GM12873 (cell line): Measurements from ENCODE around the gene SKIC8.

Experiments
- TF ChIP-seq, protein P1 (sequence below): IDR thresholded peaks from 2 replicates; pipeline ENCODE4 v1.5.1; 2012; ENCODE audit warnings: low read depth, mild to moderate bottlenecking, moderate library complexity, low read length, control low read depth; ENCODE audit not compliant: insufficient read depth; ENCODE audit errors: missing control alignments

SKIC8 gene

GRCh38 chr15:78302579-78303312, 3.3 kb upstream of the SKIC8 start:
- TF ChIP-seq, protein P1, sequence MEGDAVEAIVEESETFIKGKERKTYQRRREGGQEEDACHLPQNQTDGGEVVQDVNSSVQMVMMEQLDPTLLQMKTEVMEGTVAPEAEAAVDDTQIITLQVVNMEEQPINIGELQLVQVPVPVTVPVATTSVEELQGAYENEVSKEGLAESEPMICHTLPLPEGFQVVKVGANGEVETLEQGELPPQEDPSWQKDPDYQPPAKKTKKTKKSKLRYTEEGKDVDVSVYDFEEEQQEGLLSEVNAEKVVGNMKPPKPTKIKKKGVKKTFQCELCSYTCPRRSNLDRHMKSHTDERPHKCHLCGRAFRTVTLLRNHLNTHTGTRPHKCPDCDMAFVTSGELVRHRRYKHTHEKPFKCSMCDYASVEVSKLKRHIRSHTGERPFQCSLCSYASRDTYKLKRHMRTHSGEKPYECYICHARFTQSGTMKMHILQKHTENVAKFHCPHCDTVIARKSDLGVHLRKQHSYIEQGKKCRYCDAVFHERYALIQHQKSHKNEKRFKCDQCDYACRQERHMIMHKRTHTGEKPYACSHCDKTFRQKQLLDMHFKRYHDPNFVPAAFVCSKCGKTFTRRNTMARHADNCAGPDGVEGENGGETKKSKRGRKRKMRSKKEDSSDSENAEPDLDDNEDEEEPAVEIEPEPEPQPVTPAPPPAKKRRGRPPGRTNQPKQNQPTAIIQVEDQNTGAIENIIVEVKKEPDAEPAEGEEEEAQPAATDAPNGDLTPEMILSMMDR, result no peak

DNA sequence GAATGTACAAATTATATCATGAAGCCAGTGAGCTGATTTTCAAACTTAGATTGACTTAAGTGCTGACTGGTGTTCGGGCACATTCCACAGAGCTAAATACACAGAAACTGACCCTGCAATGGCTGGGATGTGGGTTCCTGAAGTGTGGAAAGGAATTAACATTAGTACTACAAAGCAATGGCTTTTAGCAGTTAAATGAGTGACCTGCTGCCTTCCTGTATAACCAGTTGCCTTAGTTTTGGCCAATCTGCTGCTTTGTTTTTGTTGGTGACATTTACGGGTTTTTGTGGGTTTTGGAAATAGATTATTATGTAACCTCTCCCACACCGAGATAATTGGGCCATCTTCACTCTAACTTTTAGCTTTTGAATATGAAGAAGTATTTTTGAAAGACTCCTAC, 2.4 kb upstream of the SKIC8 start:
- TF ChIP-seq, protein P1, result no peak

GRCh38 chr15:78301326-78301725, 1.9 kb upstream of the SKIC8 start:
- TF ChIP-seq, protein P1, result no peak

DNA sequence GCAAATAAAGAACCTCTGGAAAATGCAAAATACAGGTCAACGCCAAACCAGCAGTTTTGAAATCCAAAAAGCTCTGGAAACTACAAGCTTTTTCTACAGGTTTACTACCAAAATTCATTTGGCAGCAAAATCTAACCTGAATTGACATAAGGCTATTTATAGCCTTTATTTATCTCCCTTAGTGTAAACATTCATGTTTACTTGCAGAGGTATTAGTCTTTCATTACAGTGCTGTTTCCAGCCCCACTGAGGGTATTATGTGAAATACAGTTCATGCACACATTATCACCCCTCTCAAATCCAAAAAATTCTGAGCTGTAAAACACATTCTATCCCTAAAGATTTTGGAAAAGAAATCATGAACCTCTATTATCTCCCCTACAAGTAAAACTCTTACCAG, 7.2 kb downstream of the SKIC8 start:
- TF ChIP-seq, protein P1, result no peak

- TF ChIP-seq, protein P1, result no peak
These were observed 7.7 kb downstream of the SKIC8 start for GRCh38 chr15:78291698-78292097.

GRCh38 chr15:78291052-78291451, 8.4 kb downstream of the SKIC8 start:
- TF ChIP-seq, protein P1, result no peak

DNA sequence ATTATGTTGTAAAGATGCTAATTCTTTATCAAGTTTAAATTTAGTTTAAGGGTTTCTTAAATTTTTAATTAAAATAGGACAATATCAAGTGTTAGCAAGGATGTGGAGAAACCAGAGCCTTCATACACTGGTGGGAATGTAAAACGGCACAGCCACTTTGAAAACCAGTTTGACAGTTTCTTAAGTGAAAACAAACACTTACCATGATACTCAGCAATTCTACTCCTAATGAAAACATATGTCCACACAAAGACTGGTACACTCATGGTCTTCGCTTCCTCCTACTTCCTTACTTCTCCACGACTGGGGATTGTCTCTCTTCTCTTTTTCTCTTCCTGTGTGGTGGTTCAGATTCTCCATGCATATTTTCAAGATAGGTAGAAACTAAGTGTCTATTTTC, 9.2 kb downstream of the SKIC8 start:
- TF ChIP-seq, protein P1, result no peak
